Breast epithelium (tissue), 3 donors: ENCODE results near the gene CCL17.

Source experiments
- POLR2A ChIP-seq: fragments of 450-650 bp; IDR thresholded peaks from one replicate; pipeline ENCODE4 v1.6.1; 2016; ENCODE audit warnings: antibody characterized with exemption, mild to moderate bottlenecking, moderate library complexity
- POLR2AphosphoS5 ChIP-seq, 3 donors: sonication (generic); formaldehyde crosslinking; IDR thresholded peaks; one replicate each; pipeline ENCODE4 v1.6.1; 2017; ENCODE audit warnings: antibody characterized with exemption in 3 of 3
- TF ChIP-seq, protein P1 (sequence below), 3 donors: fragments of 450-650 bp; IDR thresholded peaks; one replicate each; pipeline ENCODE4 v1.5.1; 2016 to 2017; ENCODE audit warnings: antibody characterized with exemption in 3 of 3, mild to moderate bottlenecking in 3 of 3, moderate library complexity in 3 of 3

DNA sequence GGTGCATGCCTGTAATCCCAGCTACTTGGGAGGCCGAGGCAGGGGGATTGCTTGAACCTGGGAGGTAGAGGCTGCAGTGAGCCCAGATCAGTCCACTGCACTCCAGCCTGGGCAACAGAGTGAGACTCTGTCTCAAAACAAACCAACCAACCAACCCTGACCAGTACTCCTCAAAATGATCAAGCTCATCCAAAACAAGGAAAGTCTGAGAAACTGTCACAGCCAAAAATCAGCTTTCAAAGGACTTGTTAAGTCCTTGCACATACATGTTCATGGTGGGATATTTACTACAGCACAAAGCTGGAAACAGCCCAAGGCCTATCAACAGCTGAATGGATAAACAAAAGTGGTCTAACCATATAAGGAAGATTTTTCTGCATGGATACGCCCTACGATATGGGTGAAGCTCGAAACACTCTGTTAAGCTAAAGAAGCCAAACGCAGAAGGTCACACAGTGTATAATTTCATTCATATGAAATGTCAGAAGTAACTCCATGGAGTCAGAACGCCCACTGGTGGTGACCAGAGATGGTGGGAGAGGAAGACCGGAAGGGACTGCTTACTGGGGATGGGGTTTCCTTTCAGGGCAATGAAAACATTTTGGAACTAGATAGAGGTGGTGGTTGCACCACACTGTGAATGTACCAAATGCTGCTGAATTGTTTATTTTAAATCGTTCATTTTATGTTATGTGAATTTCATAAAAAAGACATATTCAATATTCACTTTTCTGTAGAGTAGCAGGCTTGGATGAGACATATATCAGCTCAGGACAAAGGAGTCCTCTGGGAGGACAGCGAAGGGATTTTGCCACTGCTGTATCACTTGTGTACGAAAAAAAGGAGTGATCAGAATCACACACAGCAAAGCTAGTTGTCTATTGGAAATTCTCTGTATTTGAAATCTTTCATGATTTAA is 17.7 kb downstream of the CCL17 start:
- TF ChIP-seq, protein P1, sequence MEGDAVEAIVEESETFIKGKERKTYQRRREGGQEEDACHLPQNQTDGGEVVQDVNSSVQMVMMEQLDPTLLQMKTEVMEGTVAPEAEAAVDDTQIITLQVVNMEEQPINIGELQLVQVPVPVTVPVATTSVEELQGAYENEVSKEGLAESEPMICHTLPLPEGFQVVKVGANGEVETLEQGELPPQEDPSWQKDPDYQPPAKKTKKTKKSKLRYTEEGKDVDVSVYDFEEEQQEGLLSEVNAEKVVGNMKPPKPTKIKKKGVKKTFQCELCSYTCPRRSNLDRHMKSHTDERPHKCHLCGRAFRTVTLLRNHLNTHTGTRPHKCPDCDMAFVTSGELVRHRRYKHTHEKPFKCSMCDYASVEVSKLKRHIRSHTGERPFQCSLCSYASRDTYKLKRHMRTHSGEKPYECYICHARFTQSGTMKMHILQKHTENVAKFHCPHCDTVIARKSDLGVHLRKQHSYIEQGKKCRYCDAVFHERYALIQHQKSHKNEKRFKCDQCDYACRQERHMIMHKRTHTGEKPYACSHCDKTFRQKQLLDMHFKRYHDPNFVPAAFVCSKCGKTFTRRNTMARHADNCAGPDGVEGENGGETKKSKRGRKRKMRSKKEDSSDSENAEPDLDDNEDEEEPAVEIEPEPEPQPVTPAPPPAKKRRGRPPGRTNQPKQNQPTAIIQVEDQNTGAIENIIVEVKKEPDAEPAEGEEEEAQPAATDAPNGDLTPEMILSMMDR (IDR thresholded peaks at IDR 0.05) = peak in 2 of 3 donors; percentile 63 to 73
- no peak for TF ChIP-seq POLR2A
- peak in 1 of 3 donors; percentile 21 for TF ChIP-seq POLR2AphosphoS5 (IDR thresholded peaks at IDR 0.05)
